Measurements from ENCODE around the gene S100A2.

- TF ChIP-seq NBN (conservative IDR thresholded peaks at IDR 0.05) (no peak), KDM5A (IDR thresholded peaks at IDR 0.05; ENCODE audit: borderline replicate concordance, low read length) (no peak), ZBTB2 (CRISPR knock-in tag; IDR thresholded peaks at IDR 0.05; ENCODE audit: low read depth) (no peak), PCBP1 (IDR thresholded peaks at IDR 0.05; ENCODE audit: borderline replicate concordance, low read depth, low read length) (no peak), FOXK1 (CRISPR knock-in tag; IDR thresholded peaks at IDR 0.05; ENCODE audit: borderline replicate concordance, low read depth) (no peak), CHD2 (IDR thresholded peaks at IDR 0.05; ENCODE audit: low read depth, low read length) (no peak), E2F1 (CRISPR knock-in tag; IDR thresholded peaks at IDR 0.05) (no peak), NR2C2 (CRISPR knock-in tag; IDR thresholded peaks at IDR 0.05; ENCODE audit: borderline replicate concordance) (no peak), SNAI1 (CRISPR knock-in tag; IDR thresholded peaks at IDR 0.05; ENCODE audit: borderline replicate concordance) (no peak), ZNF512 (CRISPR knock-in tag; IDR thresholded peaks at IDR 0.05) (no peak), STAT6 (CRISPR knock-in tag; IDR thresholded peaks at IDR 0.05; ENCODE audit: borderline replicate concordance) (no peak)
Observed at GRCh38 chr1:153527683-153528040, 38.0 kb downstream of the S100A2 start.

Data from HepG2 (cell line).